MM.1S (cell line): ENCODE measurements around the gene CEP128.

Experiments
- EZH2 ChIP-seq: fragments of 300-600 bp; sonication (generic); optimal IDR thresholded peaks from 2 replicates; pipeline ENCODE3; 2017; ENCODE audit warnings: low read depth, mild to moderate bottlenecking, antibody characterized with exemption, low read length, mixed read lengths
- EZH2phosphoT487 ChIP-seq: fragments of 300-600 bp; sonication (generic); IDR thresholded peaks from 2 replicates; pipeline ENCODE4 v1.6.1; 2018; ENCODE audit warnings: antibody characterized with exemption, low read length
- TF ChIP-seq, protein P1 (sequence below): fragments of 300-600 bp; sonication (generic); IDR thresholded peaks from 2 replicates; pipeline ENCODE4 v1.5.1; 2016; ENCODE audit warnings: antibody characterized with exemption, low read length, mixed read lengths

DNA sequence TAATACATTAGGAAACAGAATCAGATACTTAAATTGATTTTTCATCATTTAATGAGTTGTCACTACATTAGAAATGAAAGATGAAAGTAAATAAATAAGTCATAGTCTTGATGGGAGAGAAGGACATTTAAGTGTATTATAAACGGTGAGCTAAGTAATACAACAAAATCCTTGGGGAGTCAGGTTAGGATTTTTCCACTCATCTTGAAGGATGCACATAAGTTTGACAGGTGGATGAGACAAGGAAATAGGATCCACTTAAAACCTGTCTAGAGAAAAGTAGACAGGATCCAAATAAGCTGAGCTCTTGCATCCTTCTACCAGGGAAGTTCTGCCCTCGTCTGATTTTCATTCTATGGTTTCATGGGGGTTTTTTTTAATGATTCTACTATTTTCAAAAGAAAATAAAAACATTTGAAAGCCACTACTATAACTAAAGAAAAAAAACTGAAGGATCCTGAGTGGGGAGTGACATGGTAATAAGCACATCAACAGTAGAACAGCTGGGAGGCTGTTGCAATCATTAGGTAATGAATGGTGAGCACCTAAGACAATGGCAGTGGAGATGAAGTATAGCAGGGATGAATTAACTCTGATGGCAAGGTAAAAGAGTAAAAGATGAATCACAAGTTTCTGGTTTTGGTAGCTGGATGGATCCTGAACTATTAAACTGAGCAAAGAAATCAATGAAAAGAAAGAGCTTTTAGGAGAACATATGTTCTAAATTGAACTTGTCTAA, 17.0 kb downstream of the CEP128 start:
- TF ChIP-seq, protein P1, sequence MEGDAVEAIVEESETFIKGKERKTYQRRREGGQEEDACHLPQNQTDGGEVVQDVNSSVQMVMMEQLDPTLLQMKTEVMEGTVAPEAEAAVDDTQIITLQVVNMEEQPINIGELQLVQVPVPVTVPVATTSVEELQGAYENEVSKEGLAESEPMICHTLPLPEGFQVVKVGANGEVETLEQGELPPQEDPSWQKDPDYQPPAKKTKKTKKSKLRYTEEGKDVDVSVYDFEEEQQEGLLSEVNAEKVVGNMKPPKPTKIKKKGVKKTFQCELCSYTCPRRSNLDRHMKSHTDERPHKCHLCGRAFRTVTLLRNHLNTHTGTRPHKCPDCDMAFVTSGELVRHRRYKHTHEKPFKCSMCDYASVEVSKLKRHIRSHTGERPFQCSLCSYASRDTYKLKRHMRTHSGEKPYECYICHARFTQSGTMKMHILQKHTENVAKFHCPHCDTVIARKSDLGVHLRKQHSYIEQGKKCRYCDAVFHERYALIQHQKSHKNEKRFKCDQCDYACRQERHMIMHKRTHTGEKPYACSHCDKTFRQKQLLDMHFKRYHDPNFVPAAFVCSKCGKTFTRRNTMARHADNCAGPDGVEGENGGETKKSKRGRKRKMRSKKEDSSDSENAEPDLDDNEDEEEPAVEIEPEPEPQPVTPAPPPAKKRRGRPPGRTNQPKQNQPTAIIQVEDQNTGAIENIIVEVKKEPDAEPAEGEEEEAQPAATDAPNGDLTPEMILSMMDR = no peak
- no peak for TF ChIP-seq EZH2
- no peak for TF ChIP-seq EZH2phosphoT487
